Fibroblast of the aortic adventitia (primary cell): ENCODE measurements around the gene LYVE1. TPM values are rescaled to one million over a fixed set of nuclear protein-coding genes. Genes with fewer than 3 reads are reported as not detected.
A peak's percentile ranks its signal among the peaks of the same experiment; 100 is the strongest.

ENCODE experiments used
- DNase-seq: peaks from one replicate; pipeline ENCODE4 v3.0.0-alpha.2; 2010; ENCODE audit warnings: low read depth
- H3K4me3 ChIP-seq: 2 replicates; pipeline ENCODE4 v1.5.1; 2011; ENCODE audit warnings: low read depth, mild to moderate bottlenecking, control low read depth, low read length, moderate library complexity
- total RNA-seq: library from RNA; depleted of rRNA; stranded (reverse); fragments of >200 nt; gene quantifications from 2 replicates; pipeline ENCODE4 v1.2.3, GENCODE V29; 2012; ENCODE audit warnings: low replicate concordance
- TF ChIP-seq, protein P1 (sequence below): IDR thresholded peaks from 2 replicates; pipeline ENCODE4 v1.5.1; 2011; ENCODE audit warnings: mild to moderate bottlenecking, low read length, control low read depth, inconsistent platforms; ENCODE audit not compliant: insufficient read depth

LYVE1 gene
- total RNA-seq, 1 donor: not detected

DNA sequence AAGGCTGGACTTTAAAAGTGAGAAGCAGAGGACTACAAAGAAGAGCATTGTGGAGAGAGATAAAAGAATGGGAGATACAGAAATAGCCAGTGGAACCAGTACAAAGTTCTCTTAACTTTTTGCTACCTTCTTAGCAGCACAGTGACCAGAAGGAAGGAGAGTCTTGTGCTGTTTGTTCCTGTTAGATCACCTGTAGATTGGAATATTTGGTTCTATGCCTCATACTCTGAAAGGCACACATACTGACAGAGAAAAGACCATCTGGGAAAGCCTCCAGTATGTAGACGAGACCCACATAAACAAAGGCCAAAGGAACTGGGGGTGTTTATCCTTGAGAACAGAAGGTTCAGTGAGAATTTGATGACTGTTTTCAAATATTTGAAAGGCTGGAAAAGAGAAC lies 46.2 kb downstream of the LYVE1 start:
- H3K4me3 ChIP-seq: no peak overlapping the region
- TF ChIP-seq, protein P1, sequence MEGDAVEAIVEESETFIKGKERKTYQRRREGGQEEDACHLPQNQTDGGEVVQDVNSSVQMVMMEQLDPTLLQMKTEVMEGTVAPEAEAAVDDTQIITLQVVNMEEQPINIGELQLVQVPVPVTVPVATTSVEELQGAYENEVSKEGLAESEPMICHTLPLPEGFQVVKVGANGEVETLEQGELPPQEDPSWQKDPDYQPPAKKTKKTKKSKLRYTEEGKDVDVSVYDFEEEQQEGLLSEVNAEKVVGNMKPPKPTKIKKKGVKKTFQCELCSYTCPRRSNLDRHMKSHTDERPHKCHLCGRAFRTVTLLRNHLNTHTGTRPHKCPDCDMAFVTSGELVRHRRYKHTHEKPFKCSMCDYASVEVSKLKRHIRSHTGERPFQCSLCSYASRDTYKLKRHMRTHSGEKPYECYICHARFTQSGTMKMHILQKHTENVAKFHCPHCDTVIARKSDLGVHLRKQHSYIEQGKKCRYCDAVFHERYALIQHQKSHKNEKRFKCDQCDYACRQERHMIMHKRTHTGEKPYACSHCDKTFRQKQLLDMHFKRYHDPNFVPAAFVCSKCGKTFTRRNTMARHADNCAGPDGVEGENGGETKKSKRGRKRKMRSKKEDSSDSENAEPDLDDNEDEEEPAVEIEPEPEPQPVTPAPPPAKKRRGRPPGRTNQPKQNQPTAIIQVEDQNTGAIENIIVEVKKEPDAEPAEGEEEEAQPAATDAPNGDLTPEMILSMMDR: no peak
- DNase-seq: no peak

DNA sequence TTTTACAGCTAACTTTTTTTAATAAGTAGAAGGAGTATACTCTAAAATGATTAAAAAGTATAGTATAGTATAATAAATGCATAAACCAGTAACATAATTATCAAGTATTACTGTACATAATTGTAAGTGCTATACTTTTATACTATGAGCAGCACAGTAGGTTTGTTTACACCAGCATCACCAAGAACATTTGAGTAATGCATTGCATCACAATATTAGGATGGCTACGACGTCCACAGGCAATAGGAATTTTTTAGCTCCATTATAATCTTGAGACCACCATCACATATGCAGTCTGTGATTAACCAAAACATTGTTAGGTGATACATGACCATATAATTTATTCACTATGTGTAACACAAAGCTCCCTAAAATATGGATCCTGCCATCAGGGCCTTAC lies 47.9 kb downstream of the LYVE1 start:
- H3K4me3 ChIP-seq: no peak overlapping the region
- no peak for DNase-seq
- TF ChIP-seq, protein P1: no peak

DNA sequence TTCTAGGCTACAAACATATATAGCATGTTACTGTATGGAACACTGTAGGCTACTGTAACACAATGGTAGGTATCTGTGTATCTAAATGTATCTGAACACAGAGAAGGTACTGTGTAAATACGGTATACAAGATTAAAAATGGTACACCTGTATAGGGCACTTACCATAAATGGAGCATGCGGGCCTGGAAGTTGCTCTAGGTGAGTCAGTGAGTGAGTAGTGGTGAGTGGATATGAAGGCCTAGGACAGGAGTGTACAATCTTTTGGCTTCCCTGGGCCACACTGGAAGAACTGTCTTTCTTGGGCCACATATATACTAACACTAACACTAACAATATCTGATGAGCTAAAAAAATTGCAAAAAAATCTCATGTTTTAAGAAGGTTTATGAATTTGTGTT lies 48.8 kb downstream of the LYVE1 start:
- no peak for DNase-seq
- TF ChIP-seq, protein P1: no peak
- H3K4me3 ChIP-seq: no peak overlapping the region

DNA sequence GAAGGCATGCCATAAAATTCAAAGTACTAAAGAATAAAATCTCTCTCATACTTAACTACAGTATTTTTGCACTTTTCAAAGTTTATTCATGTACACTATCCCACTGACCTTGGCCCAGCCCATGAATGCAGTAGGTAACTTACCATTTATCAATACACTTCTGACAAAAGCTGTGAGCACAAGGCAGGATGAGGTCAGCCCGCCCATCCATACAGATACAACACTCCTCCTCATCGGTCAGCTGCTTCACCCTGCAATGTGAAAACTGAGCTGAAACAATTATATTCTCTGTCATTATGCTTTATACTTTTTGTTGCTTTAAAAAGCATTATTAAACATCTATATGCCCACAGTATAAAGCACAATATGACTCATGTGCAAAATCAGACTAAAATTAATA lies 49.6 kb downstream of the LYVE1 start:
- DNase-seq: no peak
- H3K4me3 ChIP-seq: no peak overlapping the region
- TF ChIP-seq, protein P1: no peak

DNA sequence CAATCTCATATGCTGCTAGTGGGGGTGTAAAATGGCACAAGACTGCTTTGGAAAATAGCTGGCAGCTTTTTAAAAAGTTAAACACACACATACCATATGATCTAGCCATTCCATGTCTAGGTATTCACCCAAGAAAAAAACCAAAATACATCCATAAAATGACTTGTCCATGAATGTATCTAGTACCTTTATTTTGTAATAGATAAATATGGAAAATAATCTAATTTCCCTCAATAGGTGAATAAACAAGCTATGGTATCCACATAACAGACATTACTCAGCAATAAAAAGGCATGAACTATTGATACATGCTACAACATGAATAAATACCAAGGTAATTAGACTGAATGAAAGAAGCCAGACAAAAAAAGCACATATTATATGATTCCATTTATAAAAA lies 50.3 kb downstream of the LYVE1 start:
- DNase-seq: no peak
- no peak overlapping the region for H3K4me3 ChIP-seq
- TF ChIP-seq, protein P1: no peak

DNA sequence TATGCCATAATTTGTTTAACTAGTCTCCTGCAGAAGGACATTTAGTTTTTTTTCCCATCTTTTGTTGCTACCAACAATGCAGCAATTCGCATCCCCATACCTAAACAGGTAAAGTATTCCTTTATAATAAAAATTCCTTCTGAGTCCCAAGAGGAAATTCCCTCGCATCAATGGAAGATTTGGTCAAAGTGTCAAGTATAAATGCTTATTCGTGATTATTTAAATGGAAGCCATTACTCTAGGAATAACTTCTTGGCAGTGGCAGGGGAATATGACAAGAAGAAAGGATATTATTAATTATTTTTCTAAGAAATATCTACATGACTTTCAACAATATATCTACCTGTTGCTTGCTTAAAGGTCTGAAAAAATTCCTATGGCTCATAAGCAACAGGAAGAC lies 53.0 kb downstream of the LYVE1 start:
- DNase-seq: no peak
- H3K4me3 ChIP-seq: no peak overlapping the region
- TF ChIP-seq, protein P1: no peak

DNA sequence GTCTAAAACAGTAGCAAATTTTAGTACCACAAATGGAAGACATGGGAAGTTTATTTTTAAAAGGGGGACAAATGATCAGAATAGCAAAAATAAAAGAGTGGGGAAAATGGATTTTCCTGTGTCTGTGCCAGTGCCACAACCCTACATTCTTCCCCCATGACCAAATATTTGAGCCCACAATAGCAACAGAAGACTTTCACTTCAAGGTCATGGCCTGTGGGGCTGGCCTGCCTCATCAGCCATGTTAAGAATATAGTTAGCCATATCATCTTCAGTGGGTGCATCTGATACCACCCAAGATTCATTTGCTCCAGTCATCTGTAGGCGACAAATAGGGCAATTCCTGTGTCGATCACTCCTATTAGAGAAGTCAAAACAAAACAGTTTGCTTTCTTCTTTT lies 53.8 kb downstream of the LYVE1 start:
- no peak overlapping the region for H3K4me3 ChIP-seq
- DNase-seq: peak; percentile 17
- TF ChIP-seq, protein P1: no peak
